GM12878 (cell line): ENCODE measurements around the gene NAAA. TPM values are rescaled to one million over a fixed set of nuclear protein-coding genes. Genes with fewer than 3 reads are reported as not detected.

ENCODE experiments used
- ATAC-seq: fragments of 200-7000 bp; cut with Tn5 transposase; 3 replicates; pipeline ENCODE4 v1.9.1; 2020; ENCODE audit warnings: mild to moderate bottlenecking, moderate library complexity
- BruUV-seq: library from RNA; stranded (reverse); fragments of 400-500 nt; replicated peaks from 2 replicates; lab custom pipeline; 2021; lab: Mats Ljungman, UMichigan
- CTCF ChIA-PET: fragments of 300-600 bp; sonication (Branson Sonifier 250); formaldehyde crosslinking; extraction: SDS; loops from one replicate; lab custom pipeline; 2021; ENCODE audit warnings: inconsistent platforms; lab: Yijun Ruan, JAX
- POLR2A ChIA-PET: fragments of 350-600 bp; formaldehyde crosslinking; extraction: SDS; loops from one replicate; lab custom pipeline; 2021; ENCODE audit warnings: inconsistent platforms; lab: Charles Lee
- RAD21 ChIA-PET: fragments of 300-600 bp; sonication (Branson Sonifier 250); formaldehyde crosslinking; loops from one replicate; lab custom pipeline; 2023; ENCODE audit warnings: antibody characterized with exemption; ENCODE audit not compliant: unreplicated experiment; lab: Charles Lee
- SMC1A ChIA-PET: fragments of 300-600 bp; sonication (Branson Sonifier 250); formaldehyde crosslinking; loops from one replicate; lab custom pipeline; 2023; ENCODE audit not compliant: unreplicated experiment, uncharacterized antibody; lab: Charles Lee
- DNase-seq: peaks from one replicate; pipeline ENCODE4 v3.0.0-alpha.2; 2011; ENCODE audit warnings: low read depth, low spot score
- FAIRE-seq: peaks from 3 replicates; lab custom pipeline; 2011; peaks lifted over from hg19 to GRCh38; lab: Jason Lieb, UNC
- H2AFZ ChIP-seq: 2 replicates; pipeline ENCODE4 v1.6.0; 2011; ENCODE audit warnings: low read depth, low read length, control low read depth; ENCODE audit not compliant: control insufficient read depth
- H3K27ac ChIP-seq: 2 replicates; pipeline ENCODE4 v1.5.1; 2011; ENCODE audit warnings: control low read depth; ENCODE audit not compliant: control insufficient read depth, insufficient read depth
- H3K27me3 ChIP-seq, 2 experiments: replicated peaks in 1 of 2; 2 replicates each; pipeline versions ENCODE4 v1.6.0 to v1.6.1; 2011; ENCODE audit warnings: low read length in 1 of 2; ENCODE audit not compliant: control insufficient read depth in 2 of 2, insufficient read depth in 2 of 2
- H3K36me3 ChIP-seq, 2 experiments: 2 replicates each; pipeline ENCODE4 v1.5.1; 2011; ENCODE audit warnings: low read length in 1 of 2; ENCODE audit not compliant: control insufficient read depth in 2 of 2, insufficient read depth in 2 of 2
- H3K4me1 ChIP-seq: 2 replicates; pipeline ENCODE4 v1.6.1; 2011; ENCODE audit warnings: mild to moderate bottlenecking, low read length, moderate library complexity, mixed read lengths; ENCODE audit not compliant: control insufficient read depth, insufficient read depth
- H3K4me2 ChIP-seq: 2 replicates; pipeline ENCODE4 v1.6.0; 2011; ENCODE audit warnings: control low read depth; ENCODE audit not compliant: control insufficient read depth, insufficient read depth
- H3K4me3 ChIP-seq: fragments of 200-600 bp; sonication (generic); 2 replicates; pipeline ENCODE4 v1.5.1; 2016
- H3K79me2 ChIP-seq: 2 replicates; pipeline ENCODE4 v1.6.0; 2011; ENCODE audit warnings: low read length; ENCODE audit not compliant: control insufficient read depth, insufficient read depth
- H3K9ac ChIP-seq: 2 replicates; pipeline ENCODE4 v1.8.0; 2011; ENCODE audit warnings: low read length, control low read depth, mixed read lengths; ENCODE audit not compliant: control insufficient read depth, insufficient read depth
- H3K9me3 ChIP-seq: replicated peaks from 3 replicates; pipeline ENCODE4 v1.5.1; 2011; ENCODE audit warnings: mild to moderate bottlenecking, low read length; ENCODE audit not compliant: control insufficient read depth, insufficient read depth
- H4K20me1 ChIP-seq: 2 replicates; pipeline ENCODE4 v1.6.0; 2011; ENCODE audit not compliant: control insufficient read depth, insufficient read depth
- BMI1 ChIP-seq: fragments of 450-650 bp; IDR thresholded peaks from 2 replicates; pipeline ENCODE4 v1.6.1; 2016; ENCODE audit warnings: mild to moderate bottlenecking, moderate library complexity, borderline replicate concordance
- CREB1 ChIP-seq: IDR thresholded peaks from 2 replicates; pipeline ENCODE4 v1.6.1; 2012; ENCODE audit warnings: low read depth, mild to moderate bottlenecking, inconsistent platforms
- MLLT1 ChIP-seq: fragments of 450-650 bp; IDR thresholded peaks from 2 replicates; pipeline ENCODE4 v1.6.1; 2016; ENCODE audit warnings: mild to moderate bottlenecking
- MYB ChIP-seq: fragments of 150-350 bp; IDR thresholded peaks from 2 replicates; pipeline ENCODE4 v1.6.1; 2014; ENCODE audit warnings: mild to moderate bottlenecking, low read depth, low read length, borderline replicate concordance
- NFIC ChIP-seq: IDR thresholded peaks from 2 replicates; pipeline ENCODE4 v1.6.1; 2012; ENCODE audit warnings: low read depth, mild to moderate bottlenecking, inconsistent platforms, low read length, moderate library complexity
- RBBP5 ChIP-seq: fragments of 200-600 bp; sonication (generic); conservative IDR thresholded peaks from 2 replicates; pipeline ENCODE4 v1.6.1; 2016
- SMC3 ChIP-seq: IDR thresholded peaks from 2 replicates; pipeline ENCODE4 v1.6.1; 2011; ENCODE audit warnings: low read length, improper control_type of control experiment, borderline replicate concordance
- USF1 ChIP-seq: IDR thresholded peaks from 2 replicates; pipeline ENCODE4 v1.6.1; 2011; ENCODE audit warnings: borderline replicate concordance, low read depth, mild to moderate bottlenecking, moderate library complexity, mixed read lengths, low read length; ENCODE audit not compliant: insufficient read depth; ENCODE audit errors: extremely low read length
- ZNF592 ChIP-seq: fragments of 450-650 bp; IDR thresholded peaks from 2 replicates; pipeline ENCODE4 v1.6.1; 2017; ENCODE audit warnings: mild to moderate bottlenecking, moderate library complexity
- WGBS: methylation state at CpG from one replicate; pipeline ENCODE4 v1.1.6; 2016; ENCODE audit warnings: low lambda C conversion rate; ENCODE audit not compliant: insufficient replicate concordance, insufficient coverage; ENCODE audit errors: missing lambda C conversion rate; 5-methylcytosine and 5-hydroxymethylcytosine counted together
- in situ Hi-C: fragments of 300-500 bp; cut with MboI; formaldehyde crosslinking; loops from 9 replicates; pipeline ENCODE4 v1.14.3; 2018; ENCODE audit warnings: mixed read lengths
- intact Hi-C: fragments of 100-400 bp; cut with micrococcal nuclease; formaldehyde crosslinking; loops from one replicate; pipeline ENCODE4 v1.14.2; 2022; ENCODE audit not compliant: unreplicated experiment
- polyA plus RNA-seq, 11 experiments: library from polyadenylated mRNA; depleted of rRNA in 4 of 11; unstranded in 6 of 11; stranded (reverse) in 5 of 11; fragments of >200 nt; fragmentation: Nextera tagmentation in 4 of 11; fragmentation: Illumina TruSeq in 1 of 11; extraction: Ambion mirVana in 4 of 11; extraction: Trizol in 1 of 11; gene quantifications; 1 replicate in 1 of 11; 2 replicates in 10 of 11; pipeline versions ENCODE4 v1.2.1 to v1.2.3, GENCODE V29; 2011 to 2016; ENCODE audit warnings: inconsistent platforms in 2 of 11, missing spikeins in 2 of 11, low read depth in 1 of 11
- total RNA-seq, 4 experiments: library from RNA; depleted of rRNA in 3 of 4; stranded (reverse); fragments of >200 nt in 3 of 4; fragmentation: Illumina TruSeq in 1 of 4; extraction: Trizol in 1 of 4; gene quantifications; 2 replicates each; pipeline versions ENCODE4 v1.2.1 to v1.2.3, GENCODE V29; 2013 to 2021
- TF ChIP-seq, protein P1 (sequence below): fragments of 450-650 bp; formaldehyde crosslinking; IDR thresholded peaks from 2 replicates; pipeline ENCODE4 v1.4.0; 2020; ENCODE audit warnings: mild to moderate bottlenecking, moderate library complexity
- TF ChIP-seq, protein P2 (sequence below): fragments of 450-650 bp; IDR thresholded peaks from 2 replicates; pipeline ENCODE4 v1.6.1; 2017; ENCODE audit warnings: borderline replicate concordance

NAAA gene
- total and polyA plus RNA-seq, 10 of the 15 experiments (the other 5 are each of a cell fraction or from before 2014, with no cell fraction given) = 0.60 to 4.9 (median 2.6) TPM

DNA sequence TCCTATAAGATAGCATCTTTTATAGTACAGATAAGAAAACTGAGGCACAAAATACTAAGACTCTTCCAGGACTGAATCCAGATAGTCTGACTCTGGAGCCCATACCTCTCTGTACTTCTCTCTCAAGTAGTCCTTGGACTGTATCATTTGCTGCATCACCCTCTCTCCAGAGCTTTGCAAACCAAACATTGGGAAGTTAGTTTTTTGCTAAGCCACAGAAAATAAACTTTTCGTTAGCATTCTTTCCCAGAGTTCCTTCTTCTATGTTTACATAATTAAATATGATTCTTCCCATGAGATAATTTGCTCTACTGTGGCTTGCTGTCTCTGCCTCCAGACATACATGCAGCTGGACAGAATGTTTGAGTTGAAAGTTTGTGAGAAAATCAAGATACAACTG is 60.5 kb downstream of the NAAA start:
- ATAC-seq = no peak
- WGBS = 26% methylated on average over 1 of the region's 1 CpG
- TF ChIP-seq USF1 (no peak), SMC3 (no peak), ZNF592 (no peak), MYB (no peak), RBBP5 (no peak), MLLT1 (no peak), NFIC (no peak), BMI1 (no peak), CREB1 (no peak)
- TF ChIP-seq, protein P1, sequence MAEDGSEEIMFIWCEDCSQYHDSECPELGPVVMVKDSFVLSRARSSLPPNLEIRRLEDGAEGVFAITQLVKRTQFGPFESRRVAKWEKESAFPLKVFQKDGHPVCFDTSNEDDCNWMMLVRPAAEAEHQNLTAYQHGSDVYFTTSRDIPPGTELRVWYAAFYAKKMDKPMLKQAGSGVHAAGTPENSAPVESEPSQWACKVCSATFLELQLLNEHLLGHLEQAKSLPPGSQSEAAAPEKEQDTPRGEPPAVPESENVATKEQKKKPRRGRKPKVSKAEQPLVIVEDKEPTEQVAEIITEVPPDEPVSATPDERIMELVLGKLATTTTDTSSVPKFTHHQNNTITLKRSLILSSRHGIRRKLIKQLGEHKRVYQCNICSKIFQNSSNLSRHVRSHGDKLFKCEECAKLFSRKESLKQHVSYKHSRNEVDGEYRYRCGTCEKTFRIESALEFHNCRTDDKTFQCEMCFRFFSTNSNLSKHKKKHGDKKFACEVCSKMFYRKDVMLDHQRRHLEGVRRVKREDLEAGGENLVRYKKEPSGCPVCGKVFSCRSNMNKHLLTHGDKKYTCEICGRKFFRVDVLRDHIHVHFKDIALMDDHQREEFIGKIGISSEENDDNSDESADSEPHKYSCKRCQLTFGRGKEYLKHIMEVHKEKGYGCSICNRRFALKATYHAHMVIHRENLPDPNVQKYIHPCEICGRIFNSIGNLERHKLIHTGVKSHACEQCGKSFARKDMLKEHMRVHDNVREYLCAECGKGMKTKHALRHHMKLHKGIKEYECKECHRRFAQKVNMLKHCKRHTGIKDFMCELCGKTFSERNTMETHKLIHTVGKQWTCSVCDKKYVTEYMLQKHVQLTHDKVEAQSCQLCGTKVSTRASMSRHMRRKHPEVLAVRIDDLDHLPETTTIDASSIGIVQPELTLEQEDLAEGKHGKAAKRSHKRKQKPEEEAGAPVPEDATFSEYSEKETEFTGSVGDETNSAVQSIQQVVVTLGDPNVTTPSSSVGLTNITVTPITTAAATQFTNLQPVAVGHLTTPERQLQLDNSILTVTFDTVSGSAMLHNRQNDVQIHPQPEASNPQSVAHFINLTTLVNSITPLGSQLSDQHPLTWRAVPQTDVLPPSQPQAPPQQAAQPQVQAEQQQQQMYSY (CRISPR knock-in tag) = no peak
- TF ChIP-seq, protein P2, sequence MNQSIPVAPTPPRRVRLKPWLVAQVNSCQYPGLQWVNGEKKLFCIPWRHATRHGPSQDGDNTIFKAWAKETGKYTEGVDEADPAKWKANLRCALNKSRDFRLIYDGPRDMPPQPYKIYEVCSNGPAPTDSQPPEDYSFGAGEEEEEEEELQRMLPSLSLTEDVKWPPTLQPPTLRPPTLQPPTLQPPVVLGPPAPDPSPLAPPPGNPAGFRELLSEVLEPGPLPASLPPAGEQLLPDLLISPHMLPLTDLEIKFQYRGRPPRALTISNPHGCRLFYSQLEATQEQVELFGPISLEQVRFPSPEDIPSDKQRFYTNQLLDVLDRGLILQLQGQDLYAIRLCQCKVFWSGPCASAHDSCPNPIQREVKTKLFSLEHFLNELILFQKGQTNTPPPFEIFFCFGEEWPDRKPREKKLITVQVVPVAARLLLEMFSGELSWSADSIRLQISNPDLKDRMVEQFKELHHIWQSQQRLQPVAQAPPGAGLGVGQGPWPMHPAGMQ = no peak

More for the DNA sequence above, 60.5 kb downstream of the NAAA start:
- intact Hi-C loops (no loop called here), in situ Hi-C loops (no loop called here)
- no peak overlapping the region for H3K4me3 ChIP-seq
- SMC1A ChIA-PET = no interaction called here
- POLR2A ChIA-PET = no interaction called here
- H3K9me3 ChIP-seq = no peaks in the 10 kb centered on the region
- H3K36me3 ChIP-seq = no peaks in the 10 kb centered on the region
- BruUV-seq = no TSS peak
- peaks cover 0 to 1% of the 10 kb centered on the region in 2 experiments; a peak in 3 of 4 replicates for H3K27me3 ChIP-seq
- FAIRE-seq (no peak), DNase-seq (no peak)
- no peaks in the 10 kb centered on the region for H4K20me1 ChIP-seq
- no peak overlapping the region for H3K27ac ChIP-seq
- no peak overlapping the region for H3K9ac ChIP-seq
- no peak overlapping the region for H3K4me2 ChIP-seq
- RAD21 ChIA-PET = no interaction called here
- H3K4me1 ChIP-seq = no peaks in the 10 kb centered on the region
- no peak overlapping the region for H2AFZ ChIP-seq
- H3K79me2 ChIP-seq = no peaks in the 10 kb centered on the region
- CTCF ChIA-PET = no interaction called here
